Measurements from ENCODE around the gene SPATA1. TPM values are rescaled to one million over a fixed set of nuclear protein-coding genes. Genes with fewer than 3 reads are reported as not detected.

The SPATA1 gene
- total and polyA plus RNA-seq, 9 of the 15 experiments (the other 6 are each of a cell fraction or from before 2014, with no cell fraction given) = 0.79 to 2.9 (median 1.5) TPM

GRCh38 chr1:84506002-84506728 lies at the start of gene SPATA1, which contains the start of gene GNG5 (continued):
- TF ChIP-seq FOXM1 (IDR thresholded peaks at IDR 0.05; ENCODE audit: low read depth) = no peak
- TF ChIP-seq FOXM1 (CRISPR knock-in tag; IDR thresholded peaks at IDR 0.05; ENCODE audit: low read depth) = peak; percentile 34; the same call in 1 of the 2 replicates
- TF ChIP-seq MGA (IDR thresholded peaks at IDR 0.05) = peak; percentile 51
- 0 out of 4 replicates have a peak, but pooled peaks of 1 of the 2 experiments have one; percentile 38 for TF ChIP-seq FOXA3 (CRISPR knock-in tag; conservative IDR thresholded peaks at IDR 0.05 in 1 of 2, IDR thresholded peaks at IDR 0.05 in 1 of 2)
- peak; percentile 86 for TF ChIP-seq TBP (optimal IDR thresholded peaks at IDR 0.05; ENCODE audit: low read depth, low read length)
- TF ChIP-seq CREB5 (CRISPR knock-in tag; IDR thresholded peaks at IDR 0.05) = no peak
- peak in 1 of 2 experiments; percentile 53 for TF ChIP-seq E2F6 (IDR thresholded peaks at IDR 0.05; ENCODE audit: borderline replicate concordance in 1 of 2, extremely low read depth in 1 of 2, insufficient read depth in 1 of 2, insufficient read length in 1 of 2, low read depth in 1 of 2, low read length in 1 of 2, poor library complexity in 1 of 2, severe bottlenecking in 1 of 2)
- no peak for TF ChIP-seq XRCC4 (IDR thresholded peaks at IDR 0.05; ENCODE audit: extremely low read depth, insufficient read depth, insufficient read length)
- peak; percentile 71 for TF ChIP-seq NCOR1 (IDR thresholded peaks at IDR 0.05)
- no peak for TF ChIP-seq ETV6 (IDR thresholded peaks at IDR 0.05; ENCODE audit: borderline replicate concordance in 1 of 2, low read depth in 2 of 2, low read length in 1 of 2)
- TF ChIP-seq ETV6 (CRISPR knock-in tag; IDR thresholded peaks at IDR 0.05; ENCODE audit: borderline replicate concordance) = no peak
